OCI-LY7 (cell line): Measurements from ENCODE around the gene MAEL. TPM values are rescaled to one million over a fixed set of nuclear protein-coding genes. Genes with fewer than 3 reads are reported as not detected.

ENCODE experiments used
- BruUV-seq: library from RNA; stranded (reverse); fragments of 400-500 nt; replicated peaks from 2 replicates; lab custom pipeline; 2021; lab: Mats Ljungman, UMichigan
- CTCF ChIA-PET: fragments of 300-600 bp; sonication (Branson Sonifier 250); formaldehyde crosslinking; loops from one replicate; lab custom pipeline; 2022; ENCODE audit warnings: antibody characterized with exemption; ENCODE audit not compliant: unreplicated experiment; lab: Charles Lee
- POLR2A ChIA-PET: fragments of 300-600 bp; sonication (Branson Sonifier 250); formaldehyde crosslinking; loops from one replicate; lab custom pipeline; 2022; ENCODE audit warnings: antibody characterized with exemption; lab: Charles Lee
- DNase-seq: peaks from one replicate; pipeline ENCODE4 v3.0.0-alpha.2; 2015; ENCODE audit warnings: low spot score
- H2AFZ ChIP-seq: fragments of 200-600 bp; sonication (generic), shearing (Covaris generic); 2 replicates; pipeline ENCODE4 v1.6.1; 2014; ENCODE audit warnings: mild to moderate bottlenecking, antibody characterized with exemption, low read length, moderate library complexity
- H3K27ac ChIP-seq: fragments of 200-600 bp; sonication (generic); 2 replicates; pipeline ENCODE4 v1.5.1; 2014; ENCODE audit warnings: mixed run types, low read depth, mild to moderate bottlenecking, moderate library complexity, low read length, inconsistent platforms; ENCODE audit not compliant: poor library complexity, severe bottlenecking
- H3K36me3 ChIP-seq: fragments of 200-600 bp; sonication (generic); 2 replicates; pipeline ENCODE4 v1.6.1; 2014; ENCODE audit warnings: mild to moderate bottlenecking, antibody characterized with exemption, low read length, moderate library complexity, mixed read lengths; ENCODE audit not compliant: insufficient read depth
- H3K4me1 ChIP-seq: fragments of 200-600 bp; sonication (generic); 2 replicates; pipeline ENCODE4 v1.5.1; 2014; ENCODE audit warnings: mild to moderate bottlenecking, low read length; ENCODE audit not compliant: insufficient read depth, poor library complexity, severe bottlenecking
- H3K4me2 ChIP-seq: fragments of 200-600 bp; sonication (generic); 2 replicates; pipeline ENCODE4 v1.6.1; 2014; ENCODE audit warnings: mild to moderate bottlenecking, low read length
- H3K4me3 ChIP-seq: fragments of 200-600 bp; sonication (generic); 2 replicates; pipeline ENCODE4 v1.5.1; 2014; ENCODE audit warnings: mild to moderate bottlenecking, low read depth, low read length; ENCODE audit not compliant: poor library complexity, severe bottlenecking
- H3K79me2 ChIP-seq: fragments of 200-600 bp; sonication (generic); 2 replicates; pipeline ENCODE4 v1.6.1; 2016; ENCODE audit warnings: low read depth, mild to moderate bottlenecking, low read length, moderate library complexity, mixed read lengths; ENCODE audit not compliant: insufficient read depth
- H3K9me2 ChIP-seq: fragments of 200-600 bp; sonication (generic); 2 replicates; pipeline ENCODE4 v1.6.1; 2016; ENCODE audit warnings: mild to moderate bottlenecking, low read length, mixed read lengths; ENCODE audit not compliant: insufficient read depth
- H3K9me3 ChIP-seq: fragments of 200-600 bp; sonication (generic); 2 replicates; pipeline ENCODE4 v1.6.1; 2014; ENCODE audit warnings: mild to moderate bottlenecking, mixed run types, low read length, mixed read lengths
- H4K20me1 ChIP-seq: fragments of 200-600 bp; sonication (generic); 2 replicates; pipeline ENCODE4 v1.6.1; 2014; ENCODE audit warnings: mild to moderate bottlenecking, antibody characterized with exemption, low read length, moderate library complexity, mixed read lengths; ENCODE audit not compliant: insufficient read depth
- CTCF ChIP-seq: fragments of 200-600 bp; sonication (generic); conservative IDR thresholded peaks from 2 replicates; pipeline ENCODE4 v1.5.1; 2014; ENCODE audit warnings: mild to moderate bottlenecking, antibody characterized with exemption, low read length, moderate library complexity, mixed read lengths
- EZH2phosphoT487 ChIP-seq: fragments of 200-600 bp; sonication (generic); IDR thresholded peaks from 2 replicates; pipeline ENCODE4 v1.6.1; 2018; ENCODE audit warnings: low read depth, borderline replicate concordance, mild to moderate bottlenecking, mixed run types, antibody characterized with exemption, low read length, moderate library complexity, mixed read lengths
- intact Hi-C: fragments of 100-400 bp; cut with micrococcal nuclease; formaldehyde crosslinking; loops from one replicate; pipeline ENCODE4 v1.10.0; 2022; ENCODE audit not compliant: unreplicated experiment
- total RNA-seq, 2 experiments: library from RNA; depleted of rRNA in 1 of 2; stranded (reverse); fragments of >200 nt in 1 of 2; shearing (Covaris generic) in 1 of 2; gene quantifications; 2 replicates each; pipeline ENCODE4 v1.2.3, GENCODE V29; 2014 to 2022

Gene MAEL
- total RNA-seq, 2 experiments from 2014 or later: not detected

GRCh38 chr1:167002354-167002753 is 13.3 kb downstream of the MAEL start:
- Histone ChIP-seq H2AFZ (no peak overlapping the region), H3K4me3 (no peak overlapping the region), H3K4me2 (no peak overlapping the region), H3K9me3 (no peaks in the 10 kb centered on the region), H4K20me1 (no peaks in the 10 kb centered on the region), H3K4me1 (no peaks in the 10 kb centered on the region), H3K9me2 (no peaks in the 10 kb centered on the region), H3K36me3 (no peaks in the 10 kb centered on the region), H3K27ac (no peak overlapping the region), H3K79me2 (no peaks in the 10 kb centered on the region)
- no peak for DNase-seq
- no TSS peak for BruUV-seq
- CTCF ChIA-PET: no interaction called here
- POLR2A ChIA-PET: interaction anchor here (1.0 kb wide), 1 partner anchor 20 kb away, joined by 3 read pairs; no protein-coding TSS in a partner anchor
- intact Hi-C loops: no loop called here
- TF ChIP-seq EZH2phosphoT487: no peak
- TF ChIP-seq CTCF: no peak

- no peaks in the 10 kb centered on the region for H3K79me2 ChIP-seq
- ChIA-PET POLR2A (no interaction called here), CTCF (no interaction called here)
- H3K36me3 ChIP-seq: no peaks in the 10 kb centered on the region
- H3K9me3 ChIP-seq: no peaks in the 10 kb centered on the region
- H2AFZ ChIP-seq: no peak overlapping the region
- no peak overlapping the region for H3K4me3 ChIP-seq
- no peaks in the 10 kb centered on the region for H3K9me2 ChIP-seq
- H3K4me2 ChIP-seq: no peak overlapping the region
- BruUV-seq: no TSS peak
- H3K27ac ChIP-seq: no peak overlapping the region
- TF ChIP-seq EZH2phosphoT487 (no peak), CTCF (no peak)
- no peaks in the 10 kb centered on the region for H4K20me1 ChIP-seq
- no peaks in the 10 kb centered on the region for H3K4me1 ChIP-seq
- no peak for DNase-seq
- intact Hi-C loops: no loop called here
These were observed 14.6 kb downstream of the MAEL start for GRCh38 chr1:167003711-167004110.

GRCh38 chr1:167011560-167012191 is 22.6 kb downstream of the MAEL start:
- no TSS peak for BruUV-seq
- CTCF ChIA-PET: no interaction called here
- DNase-seq: no peak
- H3K9me2 ChIP-seq: no peaks in the 10 kb centered on the region
- no peaks in the 10 kb centered on the region for H3K4me1 ChIP-seq
- intact Hi-C loops: no loop called here
- H3K79me2 ChIP-seq: no peaks in the 10 kb centered on the region
- TF ChIP-seq EZH2phosphoT487 (no peak), CTCF (no peak)
- H4K20me1 ChIP-seq: no peaks in the 10 kb centered on the region
- H3K36me3 ChIP-seq: no peaks in the 10 kb centered on the region
- POLR2A ChIA-PET: no interaction called here
- no peak overlapping the region for H2AFZ ChIP-seq
- H3K4me2 ChIP-seq: no peak overlapping the region
- H3K4me3 ChIP-seq: no peak overlapping the region
- no peaks in the 10 kb centered on the region for H3K9me3 ChIP-seq
- no peak overlapping the region for H3K27ac ChIP-seq
